Lower leg skin (tissue), 3 donors: ENCODE results near the gene HSPH1.

Experiments used
- POLR2A ChIP-seq, 2 donors: fragments of 450-650 bp; IDR thresholded peaks; one replicate each; pipeline ENCODE4 v1.6.1; 2016 to 2017; ENCODE audit warnings: antibody characterized with exemption in 2 of 2, mild to moderate bottlenecking in 1 of 2, moderate library complexity in 1 of 2
- TF ChIP-seq, protein P1 (sequence below), 3 donors: fragments of 450-650 bp; IDR thresholded peaks; one replicate each; pipeline ENCODE4 v1.5.1; 2016; ENCODE audit warnings: antibody characterized with exemption in 3 of 3, mild to moderate bottlenecking in 3 of 3, moderate library complexity in 2 of 3

DNA sequence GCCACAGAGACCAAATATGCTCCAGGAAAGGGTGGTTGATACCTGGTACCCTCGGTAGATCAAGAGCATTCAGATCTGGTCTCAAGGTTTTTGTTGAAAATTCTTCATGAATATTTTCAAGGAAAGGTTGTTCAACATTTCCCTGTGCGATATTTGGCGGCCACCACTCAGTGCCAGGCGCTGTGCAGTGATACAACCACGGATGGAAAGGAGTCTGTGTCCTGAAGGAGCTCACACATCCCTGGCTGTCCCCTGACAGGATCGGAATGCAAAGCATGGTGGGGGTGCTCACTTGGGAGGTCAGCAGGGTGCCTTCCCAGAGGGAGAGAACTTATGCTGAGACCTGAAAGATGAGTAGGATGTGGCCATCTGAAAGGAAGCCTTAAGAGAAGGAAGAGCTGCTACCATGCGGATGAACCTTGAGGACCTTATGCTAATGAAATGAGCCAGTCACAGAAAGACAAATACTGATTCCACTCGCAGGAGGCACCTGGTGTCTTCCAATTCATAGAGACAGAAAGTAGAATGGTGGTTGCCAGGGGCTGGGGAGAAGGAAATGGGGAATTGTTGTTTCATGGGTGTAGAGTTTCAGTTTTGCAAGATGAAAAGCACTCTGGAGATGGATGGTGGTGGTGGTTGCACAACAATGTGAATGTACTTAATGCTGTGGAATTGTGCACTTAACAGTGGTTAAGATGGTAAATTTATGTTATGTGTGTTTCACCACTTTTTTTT is 41.6 kb downstream of the HSPH1 start:
- TF ChIP-seq, protein P1, sequence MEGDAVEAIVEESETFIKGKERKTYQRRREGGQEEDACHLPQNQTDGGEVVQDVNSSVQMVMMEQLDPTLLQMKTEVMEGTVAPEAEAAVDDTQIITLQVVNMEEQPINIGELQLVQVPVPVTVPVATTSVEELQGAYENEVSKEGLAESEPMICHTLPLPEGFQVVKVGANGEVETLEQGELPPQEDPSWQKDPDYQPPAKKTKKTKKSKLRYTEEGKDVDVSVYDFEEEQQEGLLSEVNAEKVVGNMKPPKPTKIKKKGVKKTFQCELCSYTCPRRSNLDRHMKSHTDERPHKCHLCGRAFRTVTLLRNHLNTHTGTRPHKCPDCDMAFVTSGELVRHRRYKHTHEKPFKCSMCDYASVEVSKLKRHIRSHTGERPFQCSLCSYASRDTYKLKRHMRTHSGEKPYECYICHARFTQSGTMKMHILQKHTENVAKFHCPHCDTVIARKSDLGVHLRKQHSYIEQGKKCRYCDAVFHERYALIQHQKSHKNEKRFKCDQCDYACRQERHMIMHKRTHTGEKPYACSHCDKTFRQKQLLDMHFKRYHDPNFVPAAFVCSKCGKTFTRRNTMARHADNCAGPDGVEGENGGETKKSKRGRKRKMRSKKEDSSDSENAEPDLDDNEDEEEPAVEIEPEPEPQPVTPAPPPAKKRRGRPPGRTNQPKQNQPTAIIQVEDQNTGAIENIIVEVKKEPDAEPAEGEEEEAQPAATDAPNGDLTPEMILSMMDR (IDR thresholded peaks at IDR 0.05), result no peak
- TF ChIP-seq POLR2A (IDR thresholded peaks at IDR 0.05), result no peak
